ENCODE results near the gene SLC22A16.
"Not testable (repeated sequence)": the region's sequence is repeated elsewhere in the genome, so short reads cannot be mapped to it uniquely, and the experiment has no call there.

SLC22A16 gene, protein sequence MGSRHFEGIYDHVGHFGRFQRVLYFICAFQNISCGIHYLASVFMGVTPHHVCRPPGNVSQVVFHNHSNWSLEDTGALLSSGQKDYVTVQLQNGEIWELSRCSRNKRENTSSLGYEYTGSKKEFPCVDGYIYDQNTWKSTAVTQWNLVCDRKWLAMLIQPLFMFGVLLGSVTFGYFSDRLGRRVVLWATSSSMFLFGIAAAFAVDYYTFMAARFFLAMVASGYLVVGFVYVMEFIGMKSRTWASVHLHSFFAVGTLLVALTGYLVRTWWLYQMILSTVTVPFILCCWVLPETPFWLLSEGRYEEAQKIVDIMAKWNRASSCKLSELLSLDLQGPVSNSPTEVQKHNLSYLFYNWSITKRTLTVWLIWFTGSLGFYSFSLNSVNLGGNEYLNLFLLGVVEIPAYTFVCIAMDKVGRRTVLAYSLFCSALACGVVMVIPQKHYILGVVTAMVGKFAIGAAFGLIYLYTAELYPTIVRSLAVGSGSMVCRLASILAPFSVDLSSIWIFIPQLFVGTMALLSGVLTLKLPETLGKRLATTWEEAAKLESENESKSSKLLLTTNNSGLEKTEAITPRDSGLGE

DNA sequence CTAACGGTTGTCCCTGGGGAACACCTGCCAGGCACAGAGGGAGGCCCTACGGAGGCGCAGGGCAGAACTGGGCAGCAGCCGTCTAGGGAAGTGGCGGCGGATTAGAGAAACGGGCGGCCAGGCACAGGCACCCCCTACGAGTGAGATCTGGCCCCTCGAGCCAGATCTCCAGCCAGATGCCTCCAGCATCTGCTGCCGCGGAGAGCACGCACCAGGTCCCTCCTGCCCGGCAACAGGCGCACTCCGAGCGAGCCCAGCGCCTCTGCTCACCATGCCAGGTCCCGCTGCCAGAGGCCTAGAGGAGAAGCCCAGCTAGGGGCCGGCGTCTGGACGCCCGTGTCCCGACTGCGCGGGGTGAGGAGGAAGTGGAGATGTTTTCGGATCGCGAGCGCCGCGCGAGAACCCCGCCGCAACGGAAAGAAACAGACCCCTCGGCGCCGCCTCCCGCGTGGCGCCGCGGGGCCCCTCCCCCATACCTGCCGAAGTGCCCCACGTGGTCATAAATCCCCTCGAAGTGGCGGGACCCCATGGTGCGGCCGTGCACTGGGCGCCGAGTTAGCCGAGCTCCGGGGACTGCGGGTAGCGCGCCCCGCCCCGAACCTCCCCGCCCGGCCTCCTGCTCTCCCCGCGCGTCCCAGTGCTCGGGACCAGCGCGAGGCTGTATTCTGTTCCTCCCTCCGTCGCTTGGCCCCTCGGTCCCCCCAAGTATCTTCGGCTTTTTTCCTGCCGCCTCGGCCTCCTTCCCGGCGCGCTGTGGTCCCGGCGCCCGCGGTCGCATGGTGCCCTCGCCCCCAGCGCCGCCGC, at the start of gene SLC22A16:
Gene SLC22A16, minus strand, starts transcription at position 568 of the 804 bp plus-strand sequence. Its CDS starts 39 bp downstream, at position 529.
- DNase-seq: peak in 1 of 3 experiments; percentile 7

DNA sequence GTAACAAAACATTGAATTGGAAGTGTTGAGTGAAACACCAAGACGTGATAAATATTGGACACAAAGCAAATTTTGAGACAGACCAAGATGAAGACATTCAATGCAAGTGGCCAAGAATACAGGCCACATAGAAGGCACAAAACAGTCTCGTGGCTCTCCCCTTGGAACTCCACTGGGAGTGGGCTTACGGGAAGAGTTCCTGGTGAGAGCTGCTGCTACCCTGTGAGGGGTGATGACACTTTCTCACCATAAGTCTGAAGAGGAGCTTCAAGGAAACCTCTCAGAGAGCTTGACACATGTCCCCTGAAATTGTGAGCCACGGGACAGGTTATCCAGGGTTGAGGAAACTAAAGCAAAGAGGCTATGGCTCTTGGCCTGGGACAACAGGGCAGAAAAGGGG, 48.6 kb upstream of the SLC22A16 start:
- DNase-seq: peak in 1 of 3 experiments; percentile 27

DNA sequence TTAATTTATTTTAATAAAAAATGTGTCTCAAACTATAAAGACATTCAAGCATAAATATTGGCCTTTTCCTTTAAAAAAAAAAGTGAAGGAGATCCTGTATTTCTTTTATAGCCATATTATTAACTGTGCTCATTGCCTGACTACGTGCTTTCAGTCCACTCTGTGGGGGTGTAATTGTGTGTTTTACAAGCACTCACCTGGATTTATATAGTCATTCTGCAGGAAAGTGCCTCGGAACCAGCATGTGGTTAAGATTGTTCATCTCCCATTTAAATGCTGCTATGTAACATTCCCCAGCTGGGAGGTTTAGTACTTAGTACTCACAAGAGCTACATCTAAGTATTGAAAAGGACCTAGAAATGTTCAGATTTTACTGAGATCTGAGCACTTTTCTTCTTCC, 47.9 kb upstream of the SLC22A16 start:
- DNase-seq: peak; percentile 28 to 86 (median 46)

DNA sequence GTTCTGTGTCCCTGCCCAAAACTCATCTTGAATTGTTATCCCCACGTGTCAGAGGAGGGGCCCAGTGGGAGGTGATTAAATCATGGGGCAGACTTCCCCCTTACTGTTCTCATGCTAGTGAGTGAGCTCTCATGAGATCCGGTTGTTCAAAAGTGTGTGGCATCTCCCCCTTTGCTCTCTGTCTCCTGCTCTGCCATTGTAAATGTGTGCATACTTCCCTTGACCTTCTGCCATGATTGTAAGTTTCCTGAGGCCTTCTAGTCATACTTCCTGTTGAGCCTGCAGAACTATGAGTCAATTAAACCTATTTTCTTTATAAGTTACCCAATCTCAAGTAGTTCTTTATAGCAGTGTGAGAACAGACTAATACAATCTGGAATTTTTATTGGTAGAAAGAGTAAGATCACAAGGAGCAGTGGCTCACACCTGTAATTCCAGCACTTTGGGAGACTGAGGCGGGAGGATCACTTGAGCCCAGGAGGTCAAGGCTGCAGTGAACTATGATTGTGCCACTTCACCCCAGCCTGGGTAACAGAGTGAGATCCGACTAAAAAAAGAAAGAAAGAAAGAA, 47.1 kb upstream of the SLC22A16 start:
- no peak for DNase-seq

DNA sequence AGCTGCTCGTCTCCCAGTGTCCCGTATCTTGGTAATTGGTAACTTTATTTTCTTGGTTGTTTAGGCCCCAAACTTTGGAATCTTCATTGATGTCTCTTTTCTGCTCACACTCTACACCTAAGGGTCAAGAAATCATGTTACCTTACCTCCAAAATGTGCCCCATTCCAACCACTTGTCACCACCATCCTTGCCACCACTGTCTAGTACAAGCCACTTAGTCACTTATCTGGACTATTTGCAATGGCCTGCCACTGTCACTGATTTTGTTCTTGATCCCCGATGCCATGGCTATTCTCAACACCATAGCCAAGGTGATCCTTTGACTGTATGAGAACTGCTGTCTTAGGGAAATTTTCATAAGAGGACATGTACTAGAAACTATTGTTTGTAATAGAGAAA, 46.0 kb upstream of the SLC22A16 start:
- DNase-seq: no peak

DNA sequence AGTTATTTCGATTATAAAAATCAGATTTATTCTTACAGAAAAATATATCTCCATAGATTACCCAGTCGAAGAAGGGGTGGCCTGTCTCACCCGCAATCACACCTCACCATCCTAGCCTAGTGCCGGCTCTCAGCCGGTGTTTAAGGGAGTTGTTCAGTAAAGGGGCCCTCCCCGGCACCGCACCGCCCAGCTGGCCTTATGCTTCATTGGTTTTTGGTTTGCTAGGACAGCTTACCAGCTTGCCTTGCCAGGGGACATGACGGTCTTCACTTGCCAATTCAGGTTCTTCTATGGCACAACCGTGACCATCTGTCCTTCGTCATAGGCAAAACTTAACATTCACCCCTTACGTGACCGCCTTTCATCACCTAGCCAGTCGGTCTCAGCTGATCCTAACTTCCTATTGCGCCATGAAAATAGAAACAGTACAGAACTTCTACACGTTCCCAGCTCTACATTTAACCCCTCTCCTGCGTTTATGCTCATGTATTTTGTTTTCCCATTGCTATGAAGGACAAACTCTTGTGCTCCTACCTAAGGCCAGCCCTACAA, 44.7 kb upstream of the SLC22A16 start:
- no peak for DNase-seq

DNA sequence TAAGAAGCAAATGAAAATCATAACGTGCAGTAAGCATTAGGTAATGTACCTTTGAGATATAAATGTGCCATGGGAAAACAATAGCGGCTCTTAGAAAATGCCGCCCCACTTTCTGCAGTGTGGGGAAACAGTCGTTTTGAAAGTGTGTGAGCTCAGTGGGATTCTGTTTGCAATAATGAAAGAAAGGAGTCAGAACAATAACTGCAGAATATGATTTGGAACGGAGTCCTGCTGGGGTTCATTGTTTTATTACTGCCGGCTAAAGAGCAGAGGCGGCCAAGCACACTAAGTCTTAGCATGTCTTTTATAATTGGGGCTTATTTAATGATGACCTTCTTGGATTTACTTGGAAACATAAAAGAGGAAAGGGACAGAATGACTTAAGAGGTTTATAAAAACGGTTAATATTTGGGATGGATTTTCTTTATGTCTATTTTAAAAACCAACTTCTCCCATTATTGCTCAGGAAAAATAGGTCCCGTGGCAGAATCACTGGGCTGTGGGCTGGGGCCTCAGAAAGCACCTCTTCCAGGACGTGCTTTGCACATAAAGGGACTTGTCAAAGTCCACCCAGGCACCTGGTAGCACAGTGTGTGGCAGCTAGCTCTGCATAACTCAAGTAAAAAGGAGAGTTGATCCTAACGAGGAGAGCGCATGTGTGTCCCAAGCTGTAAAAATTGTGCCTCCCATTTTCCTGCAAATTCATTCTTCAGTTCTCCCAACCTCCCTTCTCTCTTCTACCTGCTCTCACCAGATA, 44.0 kb upstream of the SLC22A16 start:
- DNase-seq: peak in 2 of 3 experiments; percentile 43 to 84

DNA sequence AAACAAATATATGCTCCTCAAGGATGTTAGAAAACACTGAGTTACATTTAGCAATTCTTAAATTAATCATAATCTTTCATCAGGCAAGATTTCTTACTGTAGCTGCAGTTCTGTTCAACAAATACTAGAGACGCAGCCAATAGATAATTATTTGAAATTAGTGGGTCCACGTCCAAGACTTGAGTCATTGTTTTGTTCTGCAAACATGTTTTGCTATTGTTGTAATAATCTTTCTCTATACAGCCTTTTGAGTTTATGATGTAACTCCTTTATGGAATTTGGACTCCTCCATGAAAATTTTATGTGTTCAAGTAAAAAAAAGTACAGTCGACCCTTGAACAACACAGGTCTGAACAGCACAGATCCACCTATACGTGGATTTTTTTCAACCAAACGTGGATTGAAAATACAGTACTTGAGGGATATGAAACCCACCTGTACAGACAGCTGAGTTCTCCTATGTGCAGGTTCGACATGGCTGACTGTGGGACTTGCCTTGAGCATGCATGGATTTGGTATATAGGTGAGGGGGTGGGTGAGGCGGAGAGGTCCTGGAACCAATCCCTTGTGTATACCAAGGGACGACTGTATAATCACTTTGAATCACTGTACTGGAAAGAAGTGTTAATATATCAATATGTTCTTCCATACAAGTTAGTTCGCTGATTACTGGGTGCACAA, 41.3 kb upstream of the SLC22A16 start:
- DNase-seq: peak in 1 of 3 experiments; percentile 40

DNA sequence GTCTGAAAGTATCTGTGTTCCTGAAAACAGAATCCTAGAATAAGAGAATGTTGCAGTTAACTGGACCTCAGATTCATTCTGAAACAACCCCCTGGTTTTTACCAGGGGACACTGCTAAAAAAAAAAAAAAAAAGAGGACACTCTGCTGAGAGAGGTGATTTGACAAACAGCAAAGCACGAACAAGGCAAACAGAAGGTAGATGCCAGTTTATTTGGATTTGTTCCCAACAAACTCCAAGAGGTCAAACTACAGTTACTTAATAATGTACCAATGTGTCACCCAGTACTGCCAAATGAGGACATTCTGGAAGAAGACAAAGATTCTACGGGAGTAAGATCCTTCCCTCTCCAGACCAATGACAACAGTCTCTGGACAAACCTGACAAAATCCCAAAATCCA, 40.6 kb upstream of the SLC22A16 start:
- DNase-seq: peak in 1 of 3 experiments; percentile 35

DNA sequence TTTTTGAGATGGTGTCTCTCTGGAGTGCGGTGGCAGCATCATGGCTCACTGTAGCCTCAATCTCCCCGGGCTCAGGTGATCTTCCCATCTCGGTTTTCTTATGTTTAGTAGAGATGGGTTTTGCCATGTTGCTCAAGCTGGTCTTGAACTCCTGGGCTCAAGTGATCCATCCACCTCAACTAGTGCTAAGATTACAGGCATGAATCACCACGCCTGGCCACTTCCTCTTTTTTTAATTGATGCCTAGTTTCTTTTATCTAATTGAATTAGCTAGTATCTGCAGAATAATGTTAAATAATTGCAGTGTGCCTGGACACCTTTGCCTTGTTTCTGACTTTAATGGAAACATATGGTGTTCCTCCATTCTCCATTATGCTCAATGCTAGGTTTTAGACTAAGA, 38.4 kb upstream of the SLC22A16 start:
- DNase-seq: no peak

DNA sequence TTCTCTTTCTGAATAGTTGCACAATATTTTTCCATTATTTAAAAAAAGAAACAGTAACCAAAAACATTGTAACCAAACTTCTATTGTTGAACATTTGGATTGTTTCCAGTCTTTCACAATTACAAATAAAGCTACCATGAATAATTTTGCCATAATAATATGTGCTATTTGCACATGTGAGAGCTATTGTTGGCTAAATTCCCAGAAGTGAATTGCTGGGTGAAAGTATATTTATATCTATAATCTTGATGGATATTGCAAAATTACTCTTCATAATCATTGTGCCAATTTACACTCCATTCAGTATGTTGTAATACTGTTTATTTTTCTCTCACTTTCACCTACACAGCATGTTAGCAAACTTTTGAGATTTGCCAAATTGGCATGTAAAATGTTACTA, 36.6 kb upstream of the SLC22A16 start:
- DNase-seq: peak in 2 of 3 experiments; percentile 8 to 81

DNA sequence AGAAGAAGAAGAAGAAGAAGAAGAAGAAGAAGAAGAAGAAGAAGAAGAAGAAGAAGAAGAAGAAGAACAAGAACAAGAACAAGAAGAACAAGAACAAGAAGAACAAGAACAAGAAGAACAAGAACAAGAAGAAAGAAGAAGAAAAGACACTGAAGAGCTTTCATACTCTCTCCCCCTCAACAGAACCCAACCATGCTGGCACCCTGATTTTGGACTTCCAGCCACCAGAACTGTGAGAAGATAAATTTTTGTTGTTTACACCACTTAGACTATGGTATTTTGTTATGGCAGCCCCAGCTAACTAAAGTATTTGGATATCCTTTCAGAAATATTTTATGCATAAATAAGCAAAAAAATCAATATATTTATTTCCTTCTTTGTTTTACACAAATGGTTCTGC, 36.1 kb upstream of the SLC22A16 start:
- not testable (repeated sequence) for DNase-seq

DNA sequence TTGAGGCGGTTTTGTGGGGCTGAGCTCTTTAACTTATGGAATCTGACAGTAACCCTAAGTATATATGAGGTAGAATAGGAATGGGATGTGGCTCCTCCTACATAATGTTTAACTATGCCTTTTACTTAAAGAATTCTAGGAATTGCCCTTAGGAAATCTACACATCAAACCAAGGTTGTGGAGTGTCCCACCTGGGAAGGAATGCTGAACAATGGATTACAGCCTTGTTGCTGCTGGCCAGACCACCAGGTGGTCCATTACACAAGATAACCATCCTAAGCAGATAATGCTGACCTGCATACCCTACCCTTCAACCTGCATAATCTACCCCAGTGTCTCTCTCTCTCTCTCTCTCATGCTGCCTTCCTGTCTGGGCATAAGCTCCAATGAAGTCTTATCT, 35.0 kb upstream of the SLC22A16 start:
- no peak for DNase-seq

DNA sequence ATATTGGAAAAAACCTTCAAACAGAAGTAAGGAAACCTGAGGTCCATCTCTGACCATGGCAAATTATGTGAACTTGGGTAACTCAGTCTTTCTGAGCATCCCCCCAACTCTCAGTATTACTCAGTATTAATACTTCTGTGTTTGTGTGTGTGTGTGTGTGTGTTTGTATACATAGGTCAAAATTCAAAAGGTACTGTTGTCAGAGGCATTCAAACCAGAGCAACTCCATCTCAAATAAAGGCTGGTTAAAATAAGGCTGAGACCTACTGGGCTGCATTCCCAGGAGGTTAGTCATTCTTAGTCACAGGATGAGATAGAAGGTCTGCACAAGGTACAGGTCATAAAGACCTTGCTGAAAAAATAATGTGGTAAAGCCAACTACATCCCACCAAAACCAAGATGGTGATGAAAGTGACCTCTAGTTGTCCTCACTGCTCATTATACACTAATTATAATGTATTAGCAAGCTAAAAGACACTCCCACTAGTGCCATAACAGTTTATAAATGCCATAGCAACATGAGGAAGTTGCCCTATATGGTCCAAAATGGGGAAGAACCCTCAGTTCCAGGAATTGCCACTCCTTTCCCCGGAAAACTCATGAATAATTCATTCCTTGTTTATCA, 33.3 kb upstream of the SLC22A16 start:
- no peak for DNase-seq

DNA sequence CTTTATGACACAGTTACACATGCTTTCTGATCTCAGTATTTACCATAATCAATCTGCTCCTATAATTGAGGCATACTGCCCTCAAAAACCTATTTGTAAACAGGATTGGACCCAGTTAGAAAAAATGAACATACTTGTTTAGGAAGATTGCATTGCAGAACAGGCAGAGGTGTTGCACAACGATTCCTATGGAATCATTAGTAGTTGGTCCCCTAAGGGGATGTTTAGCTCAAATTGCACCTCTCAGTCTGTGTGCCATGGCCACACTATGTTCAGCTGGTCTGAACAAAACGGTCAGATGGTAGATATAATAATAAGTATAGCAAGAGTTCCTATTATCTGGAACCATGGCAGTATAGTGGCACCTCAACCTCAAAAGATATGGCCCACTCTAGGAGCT, 28.5 kb upstream of the SLC22A16 start:
- not testable (repeated sequence) for DNase-seq

DNA sequence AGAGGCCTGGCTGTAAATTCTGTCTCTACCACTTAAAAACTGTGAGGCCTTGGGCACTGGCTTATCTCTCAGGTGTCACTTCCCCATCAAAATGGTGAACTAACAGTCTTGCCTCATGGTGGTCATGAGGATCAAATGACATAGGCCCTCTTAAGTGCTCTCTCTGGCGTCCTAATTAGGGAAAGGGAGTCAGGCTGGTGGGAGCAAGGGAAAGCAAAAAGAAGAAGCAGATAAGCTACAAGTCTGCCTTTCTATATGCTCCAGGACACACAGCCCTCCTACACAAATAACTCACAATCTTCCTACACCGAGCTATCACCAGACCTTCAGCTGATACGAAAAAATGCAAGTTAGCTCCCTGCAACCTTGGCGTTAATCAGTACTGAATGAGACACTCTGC, 19.5 kb upstream of the SLC22A16 start:
- DNase-seq: peak in 1 of 3 experiments; percentile 43

DNA sequence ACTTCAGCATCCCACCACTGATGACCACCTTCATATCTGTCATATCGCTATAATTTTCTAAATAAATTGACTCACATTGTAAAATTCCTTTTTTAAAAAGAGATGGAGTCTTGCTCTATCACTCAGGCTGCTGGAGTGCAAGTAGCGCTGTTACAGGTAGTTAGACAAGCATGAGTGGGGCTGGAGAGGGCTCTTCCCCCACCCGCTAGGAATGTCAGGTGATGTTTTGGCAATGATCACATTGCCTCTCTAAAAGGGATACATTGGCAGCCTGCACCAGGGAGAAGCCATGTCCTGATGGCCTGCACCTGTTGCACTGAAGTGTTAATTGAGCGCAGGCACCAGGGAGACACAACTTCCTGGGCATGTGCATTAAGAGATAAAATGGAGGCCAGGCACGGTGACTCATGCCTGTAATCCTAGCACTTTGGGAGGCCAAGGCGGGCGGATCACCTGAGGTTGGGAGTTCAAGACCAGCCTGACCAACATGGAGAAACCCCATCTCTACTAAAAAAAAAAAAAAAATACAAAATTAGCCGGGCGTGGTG, 16.9 kb upstream of the SLC22A16 start:
- DNase-seq: peak in 1 of 3 experiments; percentile 90

DNA sequence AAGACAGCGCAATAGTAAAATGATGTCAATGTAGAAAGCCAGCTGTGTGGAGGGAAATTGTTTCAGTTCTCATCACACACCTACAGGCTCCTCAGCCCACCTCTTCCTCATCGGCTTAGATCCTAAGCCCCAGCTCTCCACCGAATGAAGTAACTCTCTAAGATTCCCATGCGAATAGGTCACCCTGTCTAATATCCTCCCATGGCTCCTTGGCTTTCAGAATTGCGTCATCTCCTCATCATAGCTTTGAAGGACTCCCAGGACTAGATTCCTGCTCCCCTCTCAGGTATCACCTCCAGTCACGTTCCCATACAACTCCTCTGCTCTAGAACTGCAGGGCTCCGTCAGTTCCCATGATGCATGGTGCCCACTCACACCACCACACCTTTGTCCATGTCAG, 16.2 kb upstream of the SLC22A16 start:
- DNase-seq: no peak

DNA sequence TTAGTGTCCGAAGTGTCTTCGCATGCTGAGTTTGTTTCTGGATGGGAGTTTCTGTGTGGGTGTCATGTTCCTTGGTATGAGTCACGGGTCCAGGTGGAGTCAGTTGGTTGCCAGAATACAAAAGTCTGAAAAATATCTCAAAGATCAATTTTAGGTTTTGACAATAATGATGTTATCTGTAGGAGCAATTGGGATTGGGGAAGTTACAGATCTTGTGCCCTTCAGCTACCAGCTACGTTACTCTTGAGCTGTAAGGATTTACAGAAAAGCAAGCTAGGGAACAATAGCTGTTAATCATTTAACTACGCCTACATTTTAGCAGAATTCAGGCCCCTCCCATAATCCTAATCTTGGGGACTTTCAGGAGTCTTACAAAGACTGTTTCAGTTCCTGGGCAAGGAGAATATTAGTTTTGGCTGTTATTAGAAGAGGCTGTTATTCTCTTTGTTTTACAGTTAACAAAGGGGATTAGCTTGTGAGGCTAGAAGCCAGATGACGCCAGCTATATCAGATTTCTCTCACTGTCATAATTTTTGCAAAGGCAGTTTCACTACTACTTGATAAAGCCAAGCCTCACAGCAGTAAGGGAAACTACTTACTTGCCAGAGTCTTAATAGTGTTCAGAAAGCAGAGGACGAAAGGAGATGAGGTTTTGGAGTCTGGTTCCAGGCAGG, 15.4 kb upstream of the SLC22A16 start:
- no peak for DNase-seq

DNA sequence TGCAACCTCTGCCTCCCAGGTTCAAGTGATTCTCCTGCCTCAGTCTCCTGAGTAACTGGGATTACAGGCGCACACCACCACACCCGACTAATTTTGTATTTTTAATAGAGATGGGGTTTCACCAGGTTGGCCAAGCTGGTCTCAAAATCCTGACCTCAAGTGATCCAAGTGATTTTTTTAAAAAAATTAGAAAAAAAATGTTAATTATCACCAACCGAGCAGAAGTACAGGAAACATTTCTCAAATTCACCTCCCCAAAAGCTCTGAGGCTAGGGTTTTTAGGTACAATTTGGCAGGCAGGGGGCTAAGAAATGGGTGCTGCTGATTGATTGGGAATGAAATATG, 14.9 kb upstream of the SLC22A16 start:
- no peak for DNase-seq

All from NCI-H1417 (cell line).